GM12874 (cell line): Measurements from ENCODE around the gene SMCR8.

ENCODE experiments used
- CTCF ChIP-seq: IDR thresholded peaks from 2 replicates; pipeline ENCODE4 v1.5.1; 2011; ENCODE audit warnings: low read depth, mild to moderate bottlenecking, control low read depth, low read length, moderate library complexity; ENCODE audit not compliant: insufficient read depth

Gene SMCR8

GRCh38 chr17:18314059-18314730, 898 bp upstream of the SMCR8 start:
- TF ChIP-seq CTCF = no peak

GRCh38 chr17:18315562-18315922, 449 bp downstream of the SMCR8 start:
- TF ChIP-seq CTCF = no peak

- TF ChIP-seq CTCF = no peak
Measured at GRCh38 chr17:18315961-18316360, 868 bp downstream of the SMCR8 start.

GRCh38 chr17:18318117-18318516, 3.0 kb downstream of the SMCR8 start:
- TF ChIP-seq CTCF = no peak

GRCh38 chr17:18318771-18319450, 3.8 kb downstream of the SMCR8 start:
- no peak for TF ChIP-seq CTCF

GRCh38 chr17:18319604-18320256, 4.6 kb downstream of the SMCR8 start:
- no peak for TF ChIP-seq CTCF

GRCh38 chr17:18320301-18320700, 5.2 kb downstream of the SMCR8 start:
- TF ChIP-seq CTCF = no peak
